ENCODE data around the gene FCAR.
"Not testable (repeated sequence)": the region's sequence is repeated elsewhere in the genome, so short reads cannot be mapped to it uniquely, and the experiment has no call there.

DNA sequence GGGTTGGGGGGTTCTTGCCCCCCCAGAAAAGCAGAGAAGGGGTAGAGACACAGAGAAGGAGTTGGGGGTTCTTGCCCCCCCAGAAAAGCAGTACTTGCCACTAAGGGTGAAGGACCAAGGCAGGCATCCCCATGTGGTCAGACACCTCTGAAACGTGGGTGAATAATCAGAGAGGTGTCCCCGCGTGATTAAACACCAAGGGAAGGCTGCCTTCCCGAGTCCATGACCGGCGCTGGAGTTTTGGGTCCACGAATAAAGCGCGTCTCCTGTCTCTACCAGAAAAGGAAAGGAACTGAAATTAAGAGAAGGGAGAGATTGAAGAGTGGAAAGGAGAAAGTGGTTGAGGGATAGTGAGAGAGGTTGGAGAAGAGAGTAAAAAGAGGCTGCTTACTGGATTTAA lies 25.6 kb downstream of the FCAR start:
- TF ChIP-seq CTCF (conservative IDR thresholded peaks at IDR 0.05; ENCODE audit: low read depth in 2 of 2); POLR2AphosphoS5 (IDR thresholded peaks at IDR 0.05; ENCODE audit: low read depth); EZH2phosphoT487 (IDR thresholded peaks at IDR 0.05; ENCODE audit: unreplicated experiment); EZH2 (IDR thresholded peaks at IDR 0.05; ENCODE audit: low read depth, unreplicated experiment); ZNF114 (CRISPR knock-in tag; IDR thresholded peaks at IDR 0.05); CREB1 (CRISPR knock-in tag; IDR thresholded peaks at IDR 0.05; ENCODE audit: low read depth): not testable (repeated sequence)
- TF ChIP-seq, protein P1, sequence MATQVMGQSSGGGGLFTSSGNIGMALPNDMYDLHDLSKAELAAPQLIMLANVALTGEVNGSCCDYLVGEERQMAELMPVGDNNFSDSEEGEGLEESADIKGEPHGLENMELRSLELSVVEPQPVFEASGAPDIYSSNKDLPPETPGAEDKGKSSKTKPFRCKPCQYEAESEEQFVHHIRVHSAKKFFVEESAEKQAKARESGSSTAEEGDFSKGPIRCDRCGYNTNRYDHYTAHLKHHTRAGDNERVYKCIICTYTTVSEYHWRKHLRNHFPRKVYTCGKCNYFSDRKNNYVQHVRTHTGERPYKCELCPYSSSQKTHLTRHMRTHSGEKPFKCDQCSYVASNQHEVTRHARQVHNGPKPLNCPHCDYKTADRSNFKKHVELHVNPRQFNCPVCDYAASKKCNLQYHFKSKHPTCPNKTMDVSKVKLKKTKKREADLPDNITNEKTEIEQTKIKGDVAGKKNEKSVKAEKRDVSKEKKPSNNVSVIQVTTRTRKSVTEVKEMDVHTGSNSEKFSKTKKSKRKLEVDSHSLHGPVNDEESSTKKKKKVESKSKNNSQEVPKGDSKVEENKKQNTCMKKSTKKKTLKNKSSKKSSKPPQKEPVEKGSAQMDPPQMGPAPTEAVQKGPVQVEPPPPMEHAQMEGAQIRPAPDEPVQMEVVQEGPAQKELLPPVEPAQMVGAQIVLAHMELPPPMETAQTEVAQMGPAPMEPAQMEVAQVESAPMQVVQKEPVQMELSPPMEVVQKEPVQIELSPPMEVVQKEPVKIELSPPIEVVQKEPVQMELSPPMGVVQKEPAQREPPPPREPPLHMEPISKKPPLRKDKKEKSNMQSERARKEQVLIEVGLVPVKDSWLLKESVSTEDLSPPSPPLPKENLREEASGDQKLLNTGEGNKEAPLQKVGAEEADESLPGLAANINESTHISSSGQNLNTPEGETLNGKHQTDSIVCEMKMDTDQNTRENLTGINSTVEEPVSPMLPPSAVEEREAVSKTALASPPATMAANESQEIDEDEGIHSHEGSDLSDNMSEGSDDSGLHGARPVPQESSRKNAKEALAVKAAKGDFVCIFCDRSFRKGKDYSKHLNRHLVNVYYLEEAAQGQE (IDR thresholded peaks at IDR 0.05; ENCODE audit: unreplicated experiment) = not testable (repeated sequence)
